ENCODE results near the gene NYAP2. TPM values are rescaled to one million over a fixed set of nuclear protein-coding genes. Genes with fewer than 3 reads are reported as not detected.

NYAP2 gene
- total RNA-seq, 1 donor from 2014 or later, result not detected

GRCh38 chr2:225512876-225513540 lies 113.5 kb downstream of the NYAP2 start:
- Histone ChIP-seq H3K36me3 (ENCODE audit: control insufficient read depth, insufficient read depth, low read length) (no peaks in the 10 kb centered on the region), H3K4me3 (ENCODE audit: low read depth, low read length) (no peak overlapping the region), H3K27me3 (ENCODE audit: control insufficient read depth, insufficient read depth, low read length) (no peaks in the 10 kb centered on the region)
- no peak for DNase-seq (ENCODE audit: low read depth)
- TF ChIP-seq CTCF (IDR thresholded peaks at IDR 0.05; ENCODE audit: insufficient read depth, low read length, poor library complexity, severe bottlenecking), result no peak

GRCh38 chr2:225515033-225515432 lies 115.5 kb downstream of the NYAP2 start:
- DNase-seq (ENCODE audit: low read depth), result no peak
- no peak for TF ChIP-seq CTCF (IDR thresholded peaks at IDR 0.05; ENCODE audit: insufficient read depth, low read length, poor library complexity, severe bottlenecking)

GRCh38 chr2:225526760-225527390 lies 127.4 kb downstream of the NYAP2 start:
- Histone ChIP-seq H3K36me3 (ENCODE audit: control insufficient read depth, insufficient read depth, low read length) (no peaks in the 10 kb centered on the region), H3K27me3 (ENCODE audit: control insufficient read depth, insufficient read depth, low read length) (no peaks in the 10 kb centered on the region), H3K4me3 (ENCODE audit: low read depth, low read length) (no peak overlapping the region)
- no peak for TF ChIP-seq CTCF (IDR thresholded peaks at IDR 0.05; ENCODE audit: insufficient read depth, low read length, poor library complexity, severe bottlenecking)
- DNase-seq (ENCODE audit: low read depth), result no peak

More at GRCh38 chr2:225515033-225515432, 115.5 kb downstream of the NYAP2 start:
- Histone ChIP-seq H3K4me3 (ENCODE audit: low read depth, low read length) (no peak overlapping the region), H3K36me3 (ENCODE audit: control insufficient read depth, insufficient read depth, low read length) (no peaks in the 10 kb centered on the region), H3K27me3 (ENCODE audit: control insufficient read depth, insufficient read depth, low read length) (no peaks in the 10 kb centered on the region)

- H3K36me3 ChIP-seq (ENCODE audit: control insufficient read depth, insufficient read depth, low read length), result no peaks in the 10 kb centered on the region
- TF ChIP-seq CTCF (IDR thresholded peaks at IDR 0.05; ENCODE audit: insufficient read depth, low read length, poor library complexity, severe bottlenecking), result no peak
- H3K27me3 ChIP-seq (ENCODE audit: control insufficient read depth, insufficient read depth, low read length), result no peaks in the 10 kb centered on the region
- no peak overlapping the region for H3K4me3 ChIP-seq (ENCODE audit: low read depth, low read length)
- no peak for DNase-seq (ENCODE audit: low read depth)
Measured at GRCh38 chr2:225531559-225531958, 132.0 kb downstream of the NYAP2 start.

- H3K4me3 ChIP-seq (ENCODE audit: low read depth, low read length), result no peak overlapping the region
- H3K27me3 ChIP-seq (ENCODE audit: control insufficient read depth, insufficient read depth, low read length), result no peaks in the 10 kb centered on the region
- no peaks in the 10 kb centered on the region for H3K36me3 ChIP-seq (ENCODE audit: control insufficient read depth, insufficient read depth, low read length)
- no peak for DNase-seq (ENCODE audit: low read depth)
- no peak for TF ChIP-seq CTCF (IDR thresholded peaks at IDR 0.05; ENCODE audit: insufficient read depth, low read length, poor library complexity, severe bottlenecking)
Measured at GRCh38 chr2:225532096-225532495, 132.6 kb downstream of the NYAP2 start.
